Uterus (tissue), 4 donors: Measurements from ENCODE around the gene RAB11FIP3. TPM values are rescaled to one million over a fixed set of nuclear protein-coding genes. Genes with fewer than 3 reads are reported as not detected.
"Not testable (repeated sequence)": the region's sequence is repeated elsewhere in the genome, so short reads cannot be mapped to it uniquely, and the experiment has no call there.

Experiments
- DNase-seq, 2 donors: peaks; one replicate each; pipeline ENCODE4 v3.0.0-alpha.2; 2019 to 2020
- H3K27ac ChIP-seq, 2 donors: fragments of 200-600 bp; sonication (generic); 1 replicate in 1 of 2; 2 replicates in 1 of 2; pipeline ENCODE4 v1.5.1; 2016 to 2018
- H3K27me3 ChIP-seq, 2 donors: fragments of 200-600 bp; sonication (generic); one replicate each; pipeline ENCODE4 v1.5.1; 2018 to 2019; ENCODE audit warnings: control low read depth in 1 of 2
- H3K36me3 ChIP-seq, 2 donors: fragments of 200-600 bp; sonication (generic); one replicate each; pipeline ENCODE4 v1.5.1; 2019; ENCODE audit warnings: control low read depth in 1 of 2
- H3K4me1 ChIP-seq, 2 donors: fragments of 200-600 bp; sonication (generic); one replicate each; pipeline ENCODE4 v1.5.1; 2018 to 2019; ENCODE audit warnings: control low read depth in 1 of 2
- H3K4me3 ChIP-seq, 2 donors: fragments of 200-600 bp; sonication (generic); 1 replicate in 1 of 2; 2 replicates in 1 of 2; pipeline ENCODE4 v1.5.1; 2018 to 2019; ENCODE audit warnings: mild to moderate bottlenecking in 1 of 2
- H3K9me3 ChIP-seq, 2 donors: fragments of 200-600 bp; sonication (generic); one replicate each; pipeline ENCODE4 v1.5.1; 2019; ENCODE audit warnings: control low read depth in 1 of 2
- CTCF ChIP-seq, 4 experiments: fragments of 200-600 bp in 2 of 4; fragments of 450-650 bp in 2 of 4; sonication (generic) in 2 of 4; IDR thresholded peaks; one replicate each; pipeline ENCODE4 v1.5.1; 2016 to 2019; ENCODE audit warnings: antibody characterized with exemption in 4 of 4, mild to moderate bottlenecking in 2 of 4, moderate library complexity in 1 of 4
- POLR2A ChIP-seq, 2 donors: fragments of 450-650 bp; IDR thresholded peaks; one replicate each; pipeline ENCODE4 v1.6.1; 2016; ENCODE audit warnings: antibody characterized with exemption in 2 of 2, mild to moderate bottlenecking in 1 of 2, moderate library complexity in 1 of 2
- intact Hi-C: fragments of 100-400 bp; cut with DNase I; formaldehyde crosslinking; loops from one replicate; pipeline ENCODE4 v1.15.1; 2023; ENCODE audit warnings: low total_unique reads
- total RNA-seq, 4 donors: library from RNA; depleted of rRNA in 3 of 4; stranded (reverse); fragments of >200 nt in 3 of 4; gene quantifications; one replicate each; pipeline versions ENCODE4 v1.1.0 to v1.2.4, GENCODE V29; 2014 to 2023
- donor health status: DM: yes; HTN: yes; CAD: no.

Gene RAB11FIP3
- total RNA-seq, 4 donors from 2014 or later, result 10.5 to 75.0 (median 49.4) TPM

DNA sequence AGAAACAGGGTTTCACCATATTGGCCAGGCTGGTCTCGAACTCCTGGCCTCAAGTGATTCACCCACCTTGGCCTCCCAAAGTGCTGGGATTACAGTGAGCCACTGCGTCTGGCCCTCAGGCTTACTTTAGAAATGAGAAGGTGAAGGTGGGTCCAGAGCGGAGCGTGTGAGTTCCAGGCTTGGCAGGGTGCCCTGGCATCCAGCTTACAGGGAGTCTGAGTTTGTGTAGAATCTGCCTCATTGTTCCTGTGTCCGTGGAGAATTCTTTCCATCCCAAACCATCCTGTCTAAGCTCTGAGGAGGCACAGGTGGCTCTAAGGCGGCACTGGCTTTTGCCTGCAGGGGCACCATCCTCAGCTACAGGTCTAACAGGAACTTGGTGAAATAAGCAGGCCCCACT lies 50.6 kb downstream of the RAB11FIP3 start:
- TF ChIP-seq CTCF (IDR thresholded peaks at IDR 0.05) (no peak), POLR2A (IDR thresholded peaks at IDR 0.05) (no peak)
- DNase-seq, result no peak
- Histone ChIP-seq H3K4me3 (no peak overlapping the region), H3K27ac (no peak overlapping the region), H3K9me3 (no peaks in the 10 kb centered on the region), H3K36me3 (no peaks in the 10 kb centered on the region), H3K4me1 (no peaks in the 10 kb centered on the region), H3K27me3 (no peaks in the 10 kb centered on the region)
- intact Hi-C loops, result no loop called here

DNA sequence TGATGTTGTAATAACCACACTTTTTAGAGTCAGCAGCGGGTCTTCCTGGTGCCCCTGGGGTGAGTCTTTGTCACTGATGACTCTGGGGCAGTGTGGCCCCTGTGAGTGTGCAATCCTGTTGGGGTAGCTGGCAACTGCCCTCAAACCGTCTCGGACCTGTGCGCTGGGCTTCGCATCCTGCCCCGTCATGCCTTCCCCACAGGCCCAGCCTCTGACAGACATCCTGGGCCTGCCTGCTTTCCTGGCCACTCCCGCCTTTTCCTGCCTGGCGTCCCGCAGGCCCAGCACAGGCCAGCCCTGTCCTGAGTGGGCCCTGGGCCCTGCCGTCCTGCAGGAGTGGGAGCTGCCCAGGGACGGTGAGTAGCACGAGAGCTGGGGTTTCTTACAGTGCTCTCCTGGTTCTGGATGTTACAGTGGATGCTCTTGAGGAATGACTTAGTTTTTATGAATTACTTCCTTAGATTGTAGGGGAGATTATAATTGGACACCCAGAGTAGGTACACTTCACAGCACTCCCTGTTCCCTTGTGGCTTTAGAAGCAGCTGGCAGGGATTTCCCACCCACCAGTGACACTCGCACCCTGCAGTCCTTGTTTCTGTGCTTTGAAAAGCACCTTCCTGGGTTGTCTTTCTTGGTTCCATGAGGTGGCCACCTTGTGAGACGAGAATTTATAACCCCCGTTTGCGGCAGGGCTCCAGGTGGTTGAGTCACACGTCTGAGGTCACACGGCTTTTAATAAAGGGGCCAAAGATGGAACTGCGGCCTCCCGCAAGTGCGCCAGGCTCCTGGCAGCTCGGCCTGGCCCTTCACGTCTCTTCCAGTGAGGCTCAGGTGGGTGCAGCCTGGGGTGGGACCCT lies 52.1 kb downstream of the RAB11FIP3 start:
- no peaks in the 10 kb centered on the region for H3K27me3 ChIP-seq
- no peak for DNase-seq
- no peak for TF ChIP-seq POLR2A (IDR thresholded peaks at IDR 0.05)
- TF ChIP-seq CTCF (IDR thresholded peaks at IDR 0.05), result no peak
- no peaks in the 10 kb centered on the region for H3K36me3 ChIP-seq
- intact Hi-C loops, result no loop called here
- H3K4me1 ChIP-seq, result no peaks in the 10 kb centered on the region
- no peaks in the 10 kb centered on the region for H3K9me3 ChIP-seq
- no peak overlapping the region for H3K27ac ChIP-seq
- no peak overlapping the region for H3K4me3 ChIP-seq

GRCh38 chr16:478287-478686 lies 52.8 kb downstream of the RAB11FIP3 start:
- H3K9me3 ChIP-seq, H3K4me1 ChIP-seq, H3K36me3 ChIP-seq, H3K4me3 ChIP-seq, H3K27ac ChIP-seq, DNase-seq, H3K27me3 ChIP-seq, intact Hi-C loops: not testable (repeated sequence)

DNA sequence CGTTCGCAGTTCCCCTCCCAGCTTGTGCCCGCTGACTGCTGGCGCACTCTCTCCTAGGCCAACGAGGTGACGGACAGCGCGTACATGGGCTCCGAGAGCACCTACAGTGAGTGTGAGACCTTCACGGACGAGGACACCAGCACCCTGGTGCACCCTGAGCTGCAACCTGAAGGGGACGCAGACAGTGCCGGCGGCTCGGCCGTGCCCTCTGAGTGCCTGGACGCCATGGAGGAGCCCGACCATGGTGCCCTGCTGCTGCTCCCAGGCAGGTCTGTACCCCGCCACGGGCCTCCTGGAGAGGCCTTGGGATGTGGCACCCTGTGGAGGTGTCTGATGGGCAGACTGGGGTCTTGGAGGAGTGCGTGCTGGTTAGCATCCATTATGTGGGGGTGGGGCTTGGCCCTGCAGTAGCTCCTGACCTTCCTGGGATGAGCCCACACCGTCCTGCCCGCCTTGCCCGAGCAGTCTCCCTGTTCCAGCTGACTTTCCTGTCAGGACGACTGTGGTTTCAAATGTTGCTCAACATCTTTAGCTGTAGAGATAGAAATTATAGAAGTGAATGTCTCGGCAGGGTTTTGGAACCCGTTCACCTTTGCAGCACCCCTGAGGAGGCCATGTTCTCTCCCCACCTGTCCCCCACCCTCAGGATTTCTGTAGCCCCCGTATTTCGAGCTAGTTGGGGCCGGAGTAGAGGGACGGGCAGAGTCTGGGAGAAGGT lies 57.2 kb downstream of the RAB11FIP3 start:
- no peaks in the 10 kb centered on the region for H3K27me3 ChIP-seq
- no peaks in the 10 kb centered on the region for H3K36me3 ChIP-seq
- H3K4me3 ChIP-seq, result no peak overlapping the region
- TF ChIP-seq CTCF (IDR thresholded peaks at IDR 0.05), result no peak
- TF ChIP-seq POLR2A (IDR thresholded peaks at IDR 0.05), result no peak
- H3K4me1 ChIP-seq, result no peaks in the 10 kb centered on the region
- intact Hi-C loops, result no loop called here
- no peak for DNase-seq
- no peak overlapping the region for H3K27ac ChIP-seq
- no peaks in the 10 kb centered on the region for H3K9me3 ChIP-seq

DNA sequence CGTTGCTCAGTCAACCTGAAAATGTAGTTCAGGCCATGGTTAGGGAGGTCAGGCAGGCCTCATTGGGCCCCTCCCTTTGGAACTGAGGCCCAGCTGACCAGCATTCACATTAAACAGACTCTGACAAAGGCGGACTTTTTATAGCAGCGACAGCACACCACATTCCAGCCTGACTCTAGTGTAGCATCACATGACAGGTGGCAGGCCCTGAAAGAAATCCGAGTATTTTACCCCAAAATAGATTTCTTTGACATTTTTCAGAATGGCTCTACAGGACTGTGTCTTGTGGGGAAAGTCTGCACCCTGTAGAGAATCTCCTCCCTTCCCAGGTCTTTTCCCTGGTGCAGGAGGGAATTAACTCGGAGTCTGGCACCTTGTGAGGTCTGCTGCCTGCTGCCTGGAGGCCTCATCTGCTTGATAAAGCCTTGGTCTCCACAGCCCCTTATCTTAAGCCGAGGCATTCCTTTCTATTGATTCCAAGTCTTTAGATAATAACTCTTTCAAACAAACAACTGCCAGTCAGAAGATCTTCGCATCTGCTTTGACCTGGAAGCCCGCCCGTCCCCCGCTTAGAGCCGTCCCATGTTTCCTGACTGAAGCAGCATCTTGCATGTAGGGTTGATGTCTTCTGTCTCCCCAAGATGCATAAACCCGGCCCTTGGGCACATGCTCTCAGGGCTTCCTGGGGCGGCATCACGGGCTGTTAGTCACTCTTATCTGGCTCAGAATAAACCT lies 58.1 kb downstream of the RAB11FIP3 start:
- H3K4me1 ChIP-seq, result no peaks in the 10 kb centered on the region
- no peaks in the 10 kb centered on the region for H3K36me3 ChIP-seq
- no peak overlapping the region for H3K27ac ChIP-seq
- no peak for TF ChIP-seq CTCF (IDR thresholded peaks at IDR 0.05)
- TF ChIP-seq POLR2A (IDR thresholded peaks at IDR 0.05), result no peak
- no peak for DNase-seq
- intact Hi-C loops, result no loop called here
- no peaks in the 10 kb centered on the region for H3K27me3 ChIP-seq
- no peaks in the 10 kb centered on the region for H3K9me3 ChIP-seq
- H3K4me3 ChIP-seq, result no peak overlapping the region
